Mesodermal cell (in vitro differentiated cells): ENCODE measurements around the gene TRIM44.
"Not testable (repeated sequence)": the region's sequence is repeated elsewhere in the genome, so short reads cannot be mapped to it uniquely, and the experiment has no call there.

Source experiments
- H3K27ac ChIP-seq: 2 replicates; pipeline ENCODE4 v1.7.0; 2013; ENCODE audit warnings: mild to moderate bottlenecking, low read depth, low read length, moderate library complexity; ENCODE audit not compliant: severe bottlenecking
- H3K36me3 ChIP-seq: 2 replicates; pipeline ENCODE4 v1.7.1; 2013; ENCODE audit warnings: mild to moderate bottlenecking, low read length, moderate library complexity; ENCODE audit not compliant: control insufficient read depth, insufficient read depth
- H3K4me1 ChIP-seq: one replicate; pipeline ENCODE4 v1.7.1; 2013; ENCODE audit warnings: mild to moderate bottlenecking, low read length; ENCODE audit not compliant: insufficient read depth, control insufficient read depth, poor library complexity, severe bottlenecking
- H3K4me3 ChIP-seq: 2 replicates; pipeline ENCODE4 v1.7.0; 2013; ENCODE audit warnings: low read length, control low read depth, mild to moderate bottlenecking; ENCODE audit not compliant: insufficient read depth, poor library complexity, severe bottlenecking; ENCODE audit errors: extremely low read depth
- H3K9me3 ChIP-seq: 2 replicates; pipeline ENCODE4 v1.7.1; 2013; ENCODE audit warnings: mild to moderate bottlenecking, low read length, moderate library complexity; ENCODE audit not compliant: control insufficient read depth
- WGBS, 2 experiments: methylation state at CpG; one replicate each; pipeline ENCODE4 v1.1.5; 2013; ENCODE audit warnings: missing lambda C conversion rate in 2 of 2; ENCODE audit not compliant: insufficient coverage in 2 of 2; 5-methylcytosine and 5-hydroxymethylcytosine counted together

TRIM44 gene

DNA sequence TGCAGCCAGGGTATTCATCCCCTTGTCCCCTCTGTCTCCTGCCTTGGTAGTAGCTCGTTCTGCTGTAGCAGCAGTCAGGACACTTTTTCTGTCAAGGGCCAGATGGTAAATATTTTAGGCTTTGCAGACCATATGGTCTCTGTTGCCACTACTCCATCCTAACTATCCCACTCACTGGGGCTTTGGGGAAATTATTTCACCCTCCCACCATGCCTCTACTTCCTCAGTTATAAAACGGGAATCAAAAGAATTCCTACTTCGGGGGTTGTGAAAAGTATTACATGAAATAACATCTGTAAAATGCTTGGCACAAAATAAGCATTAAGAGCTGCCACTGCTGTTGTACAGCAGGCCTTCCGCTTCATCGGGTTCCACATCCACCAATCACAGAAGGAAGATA is 191.4 kb downstream of the TRIM44 start:
- H3K9me3 ChIP-seq, result no peaks in the 10 kb centered on the region
- WGBS, 2 experiments, result 92% methylated on average over 2 of the region's 5 CpGs; no CpG with 5 or more reads in 1 of the 2 experiments
- H3K4me1 ChIP-seq, result no peaks in the 10 kb centered on the region

DNA sequence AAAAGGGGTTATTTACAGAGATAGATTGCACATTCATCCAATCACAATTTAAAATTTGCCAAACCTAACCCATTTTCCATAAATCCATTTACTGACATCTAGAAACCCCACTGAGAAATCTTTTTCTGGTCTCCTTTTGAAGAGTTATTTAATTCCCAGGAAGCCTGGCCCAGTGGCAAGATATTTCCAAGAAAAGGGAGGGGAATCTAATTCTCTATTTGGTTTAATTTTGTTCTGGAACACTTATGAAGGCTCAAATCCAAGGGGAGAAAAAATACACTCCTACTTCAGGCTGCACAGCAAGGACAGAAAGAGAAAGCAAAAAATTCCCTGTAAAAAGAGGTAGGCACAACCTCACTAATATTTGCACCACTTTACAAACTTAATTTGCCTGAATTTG is 193.1 kb downstream of the TRIM44 start:
- H3K9me3 ChIP-seq, result no peaks in the 10 kb centered on the region
- H3K27ac ChIP-seq, result no peak overlapping the region
- H3K4me1 ChIP-seq, result no peaks in the 10 kb centered on the region
- no peak overlapping the region for H3K4me3 ChIP-seq
- no peaks in the 10 kb centered on the region for H3K36me3 ChIP-seq

More for the DNA sequence above, 191.4 kb downstream of the TRIM44 start:
- no peak overlapping the region for H3K27ac ChIP-seq
- no peak overlapping the region for H3K4me3 ChIP-seq
- H3K36me3 ChIP-seq, result no peaks in the 10 kb centered on the region

DNA sequence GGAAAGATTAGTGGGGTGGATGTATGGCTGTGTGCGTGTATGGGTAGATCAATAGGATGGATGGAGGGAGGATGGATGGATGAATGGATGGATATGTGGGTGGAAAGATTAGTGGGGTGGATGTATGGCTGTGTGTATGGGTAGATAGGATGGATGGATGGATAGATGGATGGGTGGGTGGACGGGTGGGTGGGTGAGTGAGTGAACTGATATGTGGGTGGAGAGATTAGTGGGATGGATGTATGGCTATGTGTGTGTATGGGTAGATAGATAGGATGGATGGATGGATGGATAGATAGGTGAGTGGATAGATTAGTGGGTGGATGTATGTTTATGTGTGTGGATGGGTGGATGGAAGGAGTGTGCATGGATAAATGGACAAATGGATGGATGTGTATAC is 193.7 kb downstream of the TRIM44 start:
- no peak overlapping the region for H3K4me3 ChIP-seq
- WGBS, 2 experiments, result 80 to 85% methylated on average over 2 of the region's 2 CpGs
- H3K9me3 ChIP-seq, result no peaks in the 10 kb centered on the region
- no peaks in the 10 kb centered on the region for H3K4me1 ChIP-seq
- no peaks in the 10 kb centered on the region for H3K36me3 ChIP-seq
- H3K27ac ChIP-seq, result no peak overlapping the region

DNA sequence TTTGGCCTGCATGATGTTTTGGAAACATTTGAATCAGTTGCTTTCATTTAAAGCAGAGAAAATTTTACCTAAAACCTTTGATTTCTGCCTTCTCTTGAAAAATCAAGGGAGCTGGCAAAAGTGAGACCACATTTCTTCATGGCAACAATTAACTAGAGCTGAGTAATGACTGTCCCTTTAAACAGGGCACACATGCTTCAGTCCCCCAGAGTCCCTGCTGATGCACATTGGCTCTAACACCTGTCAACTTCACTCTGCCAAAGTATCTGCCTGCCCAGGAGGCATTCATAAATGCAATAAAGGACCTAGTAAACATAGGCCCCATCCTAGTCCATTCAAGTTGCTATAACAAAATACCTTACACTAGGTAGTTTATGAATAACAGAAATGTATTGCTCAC is 194.2 kb downstream of the TRIM44 start:
- H3K4me1 ChIP-seq, result no peaks in the 10 kb centered on the region
- H3K27ac ChIP-seq, result no peak overlapping the region
- no peaks in the 10 kb centered on the region for H3K9me3 ChIP-seq
- no peaks in the 10 kb centered on the region for H3K36me3 ChIP-seq
- no peak overlapping the region for H3K4me3 ChIP-seq

DNA sequence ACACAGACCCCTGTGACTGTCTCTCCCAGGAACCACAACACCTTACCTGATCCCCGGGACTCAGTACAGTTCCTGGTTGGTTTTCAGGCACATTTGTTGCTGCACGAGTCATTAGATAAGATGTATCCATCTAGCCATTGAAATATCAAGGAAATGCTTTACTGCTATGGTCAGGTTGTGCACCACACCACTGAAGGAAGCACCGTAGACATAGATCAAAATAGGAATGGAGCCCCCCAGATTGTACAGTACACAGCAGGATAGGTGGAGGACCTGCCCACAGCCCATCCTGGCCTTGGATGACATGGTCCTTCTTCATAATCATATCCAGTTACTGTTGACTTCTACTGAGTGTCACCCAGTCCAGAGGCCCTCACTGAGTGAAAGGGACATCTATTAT is 195.3 kb downstream of the TRIM44 start:
- WGBS, 2 experiments, result 89 to 93% methylated on average over 3 of the region's 3 CpGs
- no peak overlapping the region for H3K27ac ChIP-seq
- no peaks in the 10 kb centered on the region for H3K9me3 ChIP-seq
- no peak overlapping the region for H3K4me3 ChIP-seq
- no peaks in the 10 kb centered on the region for H3K36me3 ChIP-seq
- H3K4me1 ChIP-seq, result no peaks in the 10 kb centered on the region

DNA sequence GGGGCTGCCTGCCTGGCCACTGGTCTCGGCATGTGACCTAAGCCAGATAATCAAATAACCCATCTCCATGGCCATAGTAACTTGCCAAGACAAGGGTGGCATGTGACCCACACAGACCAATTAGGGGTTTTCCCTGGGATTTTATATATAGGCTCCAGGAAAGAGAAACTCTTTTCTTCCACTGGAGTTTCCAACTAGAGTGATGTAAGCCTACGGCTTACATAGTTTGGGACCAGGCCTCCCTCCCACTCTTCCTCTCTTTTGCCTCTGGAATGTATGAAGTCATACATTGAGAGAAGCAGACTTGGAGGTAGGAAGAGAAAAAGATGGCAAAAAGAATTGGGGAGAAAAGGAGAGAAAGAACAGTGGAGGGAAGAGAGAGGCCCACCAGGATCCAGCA is 196.7 kb downstream of the TRIM44 start:
- Histone ChIP-seq H3K4me1 (no peaks in the 10 kb centered on the region), H3K36me3 (no peaks in the 10 kb centered on the region), H3K9me3 (no peaks in the 10 kb centered on the region), H3K27ac (no peak overlapping the region), H3K4me3 (no peak overlapping the region)
- 100% methylated on average over 1 of the region's 2 CpGs for WGBS, 2 experiments

DNA sequence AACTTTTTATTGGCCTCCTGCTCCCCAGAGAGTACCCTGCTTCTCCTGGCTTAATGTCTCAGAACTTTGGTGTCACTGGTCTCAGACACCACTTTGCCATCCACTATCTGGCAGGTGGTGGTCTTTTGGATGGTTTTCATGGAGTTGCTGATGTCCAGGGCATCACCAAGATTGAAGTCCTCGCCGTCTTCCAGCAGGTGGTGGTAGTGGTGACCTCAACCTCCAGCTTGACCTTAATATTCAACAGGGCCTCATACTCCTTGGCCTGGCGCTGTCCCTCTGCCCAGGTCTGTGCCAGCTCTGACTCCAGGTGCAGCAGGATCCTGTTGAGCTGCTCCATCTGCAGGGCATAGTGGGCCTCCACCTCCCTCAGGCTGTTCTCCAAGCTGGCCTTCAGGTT is 197.6 kb downstream of the TRIM44 start:
- not testable (repeated sequence) for H3K9me3 ChIP-seq, H3K36me3 ChIP-seq, H3K27ac ChIP-seq, H3K4me3 ChIP-seq, H3K4me1 ChIP-seq
- WGBS, 2 experiments, result 93 to 94% methylated on average over 3 of the region's 3 CpGs

DNA sequence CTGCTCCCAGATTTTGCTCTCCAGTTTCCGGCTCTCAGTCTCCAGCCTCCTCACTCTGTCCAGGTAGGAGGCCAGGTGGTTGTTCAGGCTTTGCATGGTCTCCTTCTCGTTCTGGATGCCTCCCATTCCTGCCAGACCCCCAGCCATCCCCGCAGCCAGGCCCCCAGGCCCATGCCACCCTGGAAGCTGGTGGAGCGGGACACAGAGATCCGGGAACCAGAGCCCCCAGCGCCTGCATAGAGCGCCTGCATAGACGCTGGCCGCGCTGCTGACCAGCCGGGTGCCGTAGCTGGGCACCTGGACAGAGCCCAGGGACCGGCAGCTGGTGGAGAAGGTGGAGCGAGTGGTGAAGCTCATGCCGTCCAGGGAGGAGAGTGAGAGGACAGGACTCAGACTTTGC is 198.6 kb downstream of the TRIM44 start:
- H3K27ac ChIP-seq, result no peak overlapping the region
- H3K4me1 ChIP-seq, result no peaks in the 10 kb centered on the region
- WGBS, 2 experiments, result 96 to 98% methylated on average over 8 to 13 of the region's 15 CpGs
- H3K9me3 ChIP-seq, result no peaks in the 10 kb centered on the region
- H3K4me3 ChIP-seq, result no peak overlapping the region
- no peaks in the 10 kb centered on the region for H3K36me3 ChIP-seq

DNA sequence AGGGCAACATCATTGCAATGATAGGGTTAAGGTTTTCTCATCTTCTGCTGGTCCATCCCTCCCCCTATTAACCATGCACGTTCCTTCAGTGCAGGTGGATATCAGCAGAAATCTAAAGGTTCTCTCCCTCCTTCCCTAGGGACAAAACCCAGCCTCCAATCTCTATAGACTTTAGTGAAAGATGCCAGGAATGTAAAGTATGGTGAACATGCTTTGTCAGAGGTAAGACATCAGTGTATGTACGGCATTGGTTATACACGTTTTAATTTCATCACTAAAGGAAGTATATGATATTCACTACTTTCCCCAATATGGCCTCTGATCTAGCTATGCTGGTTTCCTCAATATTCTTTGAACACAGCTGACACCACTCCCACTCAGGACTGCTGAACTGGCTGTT is 200.1 kb downstream of the TRIM44 start:
- no peaks in the 10 kb centered on the region for H3K36me3 ChIP-seq
- H3K4me1 ChIP-seq, result no peaks in the 10 kb centered on the region
- H3K4me3 ChIP-seq, result no peak overlapping the region
- H3K9me3 ChIP-seq, result no peaks in the 10 kb centered on the region
- H3K27ac ChIP-seq, result no peak overlapping the region
- WGBS, 2 experiments, result 88 to 93% methylated on average over 2 of the region's 3 CpGs

DNA sequence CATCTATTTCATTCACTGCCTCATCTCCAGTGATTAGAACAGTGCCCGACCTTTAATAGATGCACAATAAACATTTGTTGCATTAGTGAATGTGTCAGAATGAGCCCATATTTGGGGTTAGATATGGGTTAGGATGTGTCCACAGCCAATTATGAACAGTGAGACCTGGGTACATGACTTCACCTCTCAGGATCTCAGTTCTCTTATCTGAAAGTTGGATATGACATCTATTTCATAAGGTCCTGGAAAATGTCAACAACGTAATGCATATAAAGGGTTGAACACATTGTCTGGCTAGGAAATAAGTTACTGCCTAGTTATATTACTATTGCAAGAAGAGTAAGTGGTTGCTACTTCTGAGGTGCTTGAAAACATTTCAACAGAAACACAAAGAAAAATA is 201.6 kb downstream of the TRIM44 start:
- H3K36me3 ChIP-seq, result no peaks in the 10 kb centered on the region
- H3K4me1 ChIP-seq, result no peaks in the 10 kb centered on the region
- no peak overlapping the region for H3K27ac ChIP-seq
- no peak overlapping the region for H3K4me3 ChIP-seq
- H3K9me3 ChIP-seq, result peaks cover 10% of the 10 kb centered on the region
- no CpG with 5 or more reads among the region's 2 CpGs for WGBS, 2 experiments

DNA sequence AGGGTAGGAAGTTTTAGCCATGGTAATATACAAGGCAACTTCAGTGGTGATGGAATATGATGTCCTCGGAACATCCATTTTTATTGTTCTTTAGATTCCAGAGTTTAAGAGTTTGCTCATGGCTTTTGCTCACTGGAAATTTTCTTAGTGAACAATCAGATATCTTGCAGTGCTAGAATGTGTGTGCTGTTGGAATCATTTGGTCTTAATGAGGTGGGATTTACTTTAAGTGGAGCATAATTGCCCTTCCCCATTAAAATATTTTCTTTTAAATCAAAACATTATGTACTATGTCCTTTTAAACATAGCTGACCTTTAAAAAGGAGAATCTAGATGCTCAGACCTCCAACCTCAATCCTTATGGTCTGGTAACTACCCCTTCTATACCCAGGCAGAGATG is 204.0 kb downstream of the TRIM44 start:
- 100% methylated on average over 1 of the region's 1 CpG; no CpG with 5 or more reads in 1 of the 2 experiments for WGBS, 2 experiments

More for the DNA sequence above, 204.0 kb downstream of the TRIM44 start:
- Histone ChIP-seq H3K4me3 (no peak overlapping the region), H3K9me3 (peaks cover 13% of the 10 kb centered on the region), H3K4me1 (no peaks in the 10 kb centered on the region), H3K27ac (no peak overlapping the region), H3K36me3 (no peaks in the 10 kb centered on the region)
